GM12892 (cell line): ENCODE results near the gene OVOL2.
"Not testable (repeated sequence)": the region's sequence is repeated elsewhere in the genome, so short reads cannot be mapped to it uniquely, and the experiment has no call there.

Experiments
- POLR2AphosphoS5 ChIP-seq: IDR thresholded peaks from 2 replicates; pipeline ENCODE4 v1.6.1; 2011; ENCODE audit warnings: low read depth, low read length, control low read depth
- TAF1 ChIP-seq: IDR thresholded peaks from 2 replicates; pipeline ENCODE4 v1.6.1; 2011; ENCODE audit warnings: low read depth, mild to moderate bottlenecking, control low read depth, low read length, borderline replicate concordance

- TF ChIP-seq TAF1, POLR2AphosphoS5: not testable (repeated sequence)
These were observed 31.1 kb upstream of the OVOL2 start for GRCh38 chr20:18088841-18089240.
